GM19328 (cell line): Measurements from ENCODE around the gene TMED5.
"Not testable (repeated sequence)": the region's sequence is repeated elsewhere in the genome, so short reads cannot be mapped to it uniquely, and the experiment has no call there.

Experiments
- ATAC-seq: cut with Tn5 transposase; IDR thresholded peaks from one replicate; pipeline ENCODE4 v1.9.1; 2021; ENCODE audit warnings: mild to moderate bottlenecking, moderate library complexity; ENCODE audit not compliant: unreplicated experiment

Gene TMED5

GRCh38 chr1:93179886-93180722 is at the start of gene TMED5:
Gene TMED5 (minus strand): TSS chr1:93180413. CDS start chr1:93180242, 171 bp downstream.
- ATAC-seq = peak; percentile 86

GRCh38 chr1:93223023-93223675 is 42.9 kb upstream of the TMED5 start:
- no peak for ATAC-seq

GRCh38 chr1:93221913-93222312 is 41.7 kb upstream of the TMED5 start:
- no peak for ATAC-seq

GRCh38 chr1:93220716-93221115 is 40.5 kb upstream of the TMED5 start:
- ATAC-seq = not testable (repeated sequence)

- no peak for ATAC-seq
Observed at GRCh38 chr1:93219443-93219842, 39.2 kb upstream of the TMED5 start.

- ATAC-seq = no peak
Observed at GRCh38 chr1:93215322-93215721, 35.1 kb upstream of the TMED5 start.

GRCh38 chr1:93207211-93207610 is 27.0 kb upstream of the TMED5 start:
- ATAC-seq = no peak

- no peak for ATAC-seq
Observed at GRCh38 chr1:93206567-93206954, 26.3 kb upstream of the TMED5 start.

DNA sequence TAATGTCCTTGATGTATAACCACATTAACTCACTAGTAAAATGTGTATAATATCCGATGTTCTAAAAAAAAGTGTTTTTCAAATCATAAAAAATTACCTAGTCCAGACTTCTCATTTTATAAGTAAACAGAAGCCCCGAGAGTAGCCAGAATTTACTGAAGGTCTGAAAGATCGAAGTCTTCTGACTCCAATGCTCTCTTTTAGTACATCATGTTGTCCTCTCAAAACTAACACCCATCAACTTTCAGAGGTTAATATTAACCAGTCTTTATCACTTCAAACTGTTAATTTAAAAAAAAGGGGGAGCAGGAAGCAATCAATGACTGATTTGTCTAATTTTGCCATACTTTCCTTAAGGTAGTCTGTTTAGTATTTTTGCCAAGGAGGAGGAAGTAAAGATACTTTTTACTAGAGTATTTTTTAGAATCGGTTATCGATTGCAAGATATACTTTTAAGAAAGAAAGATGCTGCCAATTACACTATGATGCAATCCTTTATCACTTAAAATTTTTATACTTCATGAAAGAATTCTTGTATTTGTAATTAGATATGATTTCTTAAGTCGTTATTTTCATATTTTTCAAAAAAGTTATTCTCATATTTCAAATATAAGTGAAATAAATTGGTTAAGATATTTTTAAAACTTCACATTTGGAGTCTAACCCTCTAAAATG is 25.8 kb upstream of the TMED5 start:
- no peak for ATAC-seq

- ATAC-seq = no peak
Observed at GRCh38 chr1:93200714-93201113, 20.5 kb upstream of the TMED5 start.

GRCh38 chr1:93200086-93200620 is 19.9 kb upstream of the TMED5 start:
- ATAC-seq = no peak

GRCh38 chr1:93199150-93199549 is 18.9 kb upstream of the TMED5 start:
- ATAC-seq = no peak

- no peak for ATAC-seq
Observed at GRCh38 chr1:93196591-93196990, 16.4 kb upstream of the TMED5 start.

GRCh38 chr1:93194231-93194990 is 14.2 kb upstream of the TMED5 start:
- no peak for ATAC-seq

- ATAC-seq = no peak
Observed at GRCh38 chr1:93190432-93190831, 10.2 kb upstream of the TMED5 start.

DNA sequence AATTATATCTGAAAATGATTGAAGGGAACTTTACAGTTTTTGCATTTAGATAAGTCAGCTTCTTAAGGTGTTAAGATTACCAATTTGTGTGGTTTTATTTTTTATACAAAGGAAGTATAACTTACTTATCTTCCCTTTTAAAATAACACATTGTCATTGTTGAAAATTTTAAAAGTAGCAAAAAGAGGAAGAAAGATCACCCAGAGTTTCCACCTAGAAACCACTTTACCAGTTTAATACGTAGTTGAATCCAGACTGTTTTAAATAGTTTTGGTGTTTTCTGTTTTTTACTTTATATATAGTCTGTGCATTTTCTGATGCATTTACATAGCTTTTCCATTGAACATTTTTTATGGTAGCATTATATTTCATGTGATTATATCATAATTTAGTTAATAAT is 6.5 kb upstream of the TMED5 start:
- ATAC-seq = no peak

- ATAC-seq = no peak
Observed at GRCh38 chr1:93180723-93181613, 755 bp upstream of the TMED5 start, which contains the start of gene CCDC18. Gene CCDC18 (plus strand): TSS chr1:93180724. CDS start chr1:93183362, 2,638 bp downstream.

- no peak for ATAC-seq
Observed at GRCh38 chr1:93178418-93178817, 1.8 kb downstream of the TMED5 start.

DNA sequence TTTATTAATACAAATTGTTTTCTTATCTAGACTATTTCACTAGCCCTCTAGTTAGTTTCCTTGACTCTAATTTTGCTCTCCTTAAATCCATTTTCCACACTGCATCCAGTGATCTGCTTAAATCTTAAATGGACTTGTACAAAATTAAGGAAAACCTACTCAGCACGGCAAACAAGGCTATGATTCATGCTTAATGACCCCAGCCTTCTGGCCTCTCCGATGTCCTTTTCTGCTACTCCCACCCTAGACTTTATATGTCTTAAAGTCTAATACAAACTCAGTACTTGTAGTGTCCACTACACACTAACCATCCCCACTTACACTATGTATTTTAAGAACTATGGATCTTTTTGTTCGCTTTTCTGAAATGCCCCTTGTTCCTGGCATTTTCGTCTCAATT is 2.2 kb downstream of the TMED5 start:
- ATAC-seq = no peak

DNA sequence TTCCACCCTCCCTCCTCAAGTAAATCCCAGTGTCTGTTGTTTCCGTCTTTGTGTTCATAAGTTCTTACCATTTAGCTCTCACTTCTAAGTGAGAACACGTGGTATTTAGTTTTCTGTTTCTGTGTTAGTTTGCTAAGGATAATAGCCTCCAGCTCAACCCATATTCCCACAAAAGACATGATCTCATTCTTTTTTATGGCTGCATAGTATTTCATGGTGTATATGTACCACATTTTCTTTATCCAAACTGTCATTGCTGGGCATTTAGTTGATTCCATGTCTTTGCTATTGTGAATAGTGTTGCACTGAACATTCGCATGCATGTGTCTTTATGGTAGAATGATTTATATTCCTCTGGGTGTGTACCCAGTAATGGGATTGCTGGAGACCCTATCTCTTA is 5.6 kb downstream of the TMED5 start:
- ATAC-seq = not testable (repeated sequence)
